Fibroblast of skin of abdomen (primary cell): ENCODE results near the gene SH2D6.
"Not testable (repeated sequence)": the region's sequence is repeated elsewhere in the genome, so short reads cannot be mapped to it uniquely, and the experiment has no call there.

ENCODE experiments used
- DNase-seq: peaks from one replicate; pipeline ENCODE4 v3.0.0-alpha.2; 2013

Gene SH2D6

GRCh38 chr2:85422072-85422457, 3.6 kb downstream of the SH2D6 start:
- no peak for DNase-seq

GRCh38 chr2:85423525-85423924, 5.0 kb downstream of the SH2D6 start:
- no peak for DNase-seq

GRCh38 chr2:85425588-85425987, 7.1 kb downstream of the SH2D6 start:
- no peak for DNase-seq

- DNase-seq = no peak
Observed at GRCh38 chr2:85427300-85427835, 8.9 kb downstream of the SH2D6 start.

GRCh38 chr2:85428343-85428881, 9.9 kb downstream of the SH2D6 start:
- DNase-seq = no peak

- DNase-seq = no peak
Observed at GRCh38 chr2:85429213-85429923, 10.9 kb downstream of the SH2D6 start.

- no peak for DNase-seq
Observed at GRCh38 chr2:85429924-85430289, 11.4 kb downstream of the SH2D6 start.

GRCh38 chr2:85430752-85431569, 12.4 kb downstream of the SH2D6 start:
- peak; percentile 48 for DNase-seq

GRCh38 chr2:85431570-85432205, 13.2 kb downstream of the SH2D6 start:
- no peak for DNase-seq

- DNase-seq = peak; percentile 83
Observed at GRCh38 chr2:85433511-85434089, 15.1 kb downstream of the SH2D6 start.

- DNase-seq = no peak
Observed at GRCh38 chr2:85434696-85435095, 16.2 kb downstream of the SH2D6 start.

GRCh38 chr2:85435220-85435958, 16.9 kb downstream of the SH2D6 start:
- no peak for DNase-seq

GRCh38 chr2:85435981-85436835, 17.7 kb downstream of the SH2D6 start:
- DNase-seq = no peak

GRCh38 chr2:85436836-85437487, 18.4 kb downstream of the SH2D6 start:
- DNase-seq = no peak

GRCh38 chr2:85437488-85438200, 19.1 kb downstream of the SH2D6 start:
- DNase-seq = peak; percentile 74

GRCh38 chr2:85438201-85439024, 19.9 kb downstream of the SH2D6 start:
- no peak for DNase-seq

GRCh38 chr2:85439025-85439472, 20.5 kb downstream of the SH2D6 start:
- DNase-seq = no peak

- DNase-seq = not testable (repeated sequence)
Observed at GRCh38 chr2:85439569-85439968, 21.1 kb downstream of the SH2D6 start.

- DNase-seq = no peak
Observed at GRCh38 chr2:85439986-85440385, 21.5 kb downstream of the SH2D6 start.
